Pancreas (tissue), 10 donors: ENCODE results near the gene NDUFB7. TPM values are rescaled to one million over a fixed set of nuclear protein-coding genes. Genes with fewer than 3 reads are reported as not detected.
"Not testable (repeated sequence)": the region's sequence is repeated elsewhere in the genome, so short reads cannot be mapped to it uniquely, and the experiment has no call there.

Experiments
- ATAC-seq, 4 donors: fragments of 200-7000 bp; cut with Tn5 transposase; one replicate each; pipeline versions ENCODE4 v1.8.0 to v1.9.1; 2020; ENCODE audit warnings: mild to moderate bottlenecking in 4 of 4, moderate library complexity in 4 of 4
- DNase-seq, 6 donors: peaks; one replicate each; pipeline ENCODE4 v3.0.0-alpha.2; 2020
- FAIRE-seq: peaks from 2 replicates; lab custom pipeline; 2012; peaks lifted over from hg19 to GRCh38; lab: Jason Lieb, UNC
- H3K27ac ChIP-seq, 4 donors: fragments of 200-600 bp; sonication (generic); 1 replicate in 3 of 4; 2 replicates in 1 of 4; pipeline versions ENCODE4 v1.5.0 to v1.8.0; 2020
- H3K27me3 ChIP-seq, 4 donors: fragments of 200-600 bp; one replicate each; pipeline ENCODE4 v1.8.0; 2021
- H3K36me3 ChIP-seq, 3 donors: fragments of 200-600 bp; sonication (generic) in 1 of 3; one replicate each; pipeline versions ENCODE4 v1.5.0 to v1.8.0; 2020 to 2021
- H3K4me1 ChIP-seq, 3 donors: fragments of 200-600 bp; one replicate each; pipeline ENCODE4 v1.8.0; 2021
- H3K4me3 ChIP-seq, 4 donors: fragments of 200-600 bp; sonication (generic) in 2 of 4; one replicate each; pipeline versions ENCODE4 v1.5.0 to v1.8.0; 2020 to 2021
- H3K9me3 ChIP-seq, 4 donors: fragments of 200-600 bp; one replicate each; pipeline ENCODE4 v1.8.0; 2021
- CTCF ChIP-seq, 4 donors: fragments of 200-600 bp; sonication (generic) in 3 of 4; IDR thresholded peaks; one replicate each; pipeline versions ENCODE4 v1.5.0 to v1.8.0; 2021; ENCODE audit warnings: antibody characterized with exemption in 4 of 4
- WGBS, 2 donors: extraction: QIAGEN DNeasy Blood & Tissue Kit; methylation state at CpG; one replicate each; pipeline ENCODE4 v1.1.7; 2013; 5-methylcytosine and 5-hydroxymethylcytosine counted together
- intact Hi-C, 3 donors: fragments of 100-400 bp; cut with DNase I; formaldehyde crosslinking; loops; one replicate each; pipeline versions ENCODE4 v1.11.1 to v1.14.2; 2022
- polyA plus RNA-seq, 2 donors: library from polyadenylated mRNA; stranded (reverse); fragments of 200-250 nt; gene quantifications; one replicate each; pipeline ENCODE4 v1.2.3, GENCODE V29; 2013
- total RNA-seq, 6 donors: library from RNA; stranded (reverse); fragmentation: NEBNext Ultra II Directional in 4 of 6; extraction: Animal tissue kit (Norgen Biotek cat#: 25700) in 4 of 6; gene quantifications; one replicate each; pipeline versions ENCODE4 v1.2.1 to v1.2.4, GENCODE V29; 2021 to 2023
- donor health status: healthy with polysubstance abuse.
- donor health status: DM: no; HTN: no; CAD: no; lungs with moderate emphysema.
- donor health status: DM: no; HTN: no; CAD: no.
- donor health status: control.
- donor health status: control.
- donor health status: Bipolar disorder and iron deficiency.
- donor health status: DM: yes; HTN: yes; CAD: no.
- donor health status: DM: no; HTN: no; CAD: no.
- donor health status: DM: no; HTN: no; CAD: no.
- donor health status: DM: yes; HTN: yes; CAD: no.

The NDUFB7 gene
- total and polyA plus RNA-seq, 8 donors: 62.5 to 270 (median 77.0) TPM

GRCh38 chr19:14599548-14600147, 27.8 kb upstream of the NDUFB7 start:
- Histone ChIP-seq H3K4me3 (no peak overlapping the region), H3K27ac (no peak overlapping the region), H3K9me3 (no peaks in the 10 kb centered on the region), H3K4me1 (no peaks in the 10 kb centered on the region), H3K36me3 (no peaks in the 10 kb centered on the region), H3K27me3 (no peaks in the 10 kb centered on the region)
- intact Hi-C loops: no loop called here
- 67 to 75% methylated on average over 8 of the region's 8 CpGs for WGBS, 2 donors
- no peak for DNase-seq
- no peak for ATAC-seq
- FAIRE-seq: no peak
- no peak for TF ChIP-seq CTCF (IDR thresholded peaks at IDR 0.05)

- 63 to 78% methylated on average over 3 of the region's 3 CpGs for WGBS, 2 donors
- FAIRE-seq: no peak
These were observed 23.7 kb upstream of the NDUFB7 start for GRCh38 chr19:14595558-14595957.

GRCh38 chr19:14589433-14589832, 17.6 kb upstream of the NDUFB7 start:
- H3K36me3 ChIP-seq, H3K27me3 ChIP-seq, FAIRE-seq, ATAC-seq, H3K4me3 ChIP-seq, DNase-seq, H3K9me3 ChIP-seq, H3K4me1 ChIP-seq, intact Hi-C loops, H3K27ac ChIP-seq: not testable (repeated sequence)
- 45 to 48% methylated on average over 4 of the region's 4 CpGs for WGBS, 2 donors

More at GRCh38 chr19:14595558-14595957, 23.7 kb upstream of the NDUFB7 start:
- intact Hi-C loops: no loop called here
- no peak overlapping the region for H3K27ac ChIP-seq
- H3K4me3 ChIP-seq: no peak overlapping the region
- no peak for TF ChIP-seq CTCF (IDR thresholded peaks at IDR 0.05)
- ATAC-seq: no peak
- no peaks in the 10 kb centered on the region for H3K4me1 ChIP-seq
- H3K9me3 ChIP-seq: no peaks in the 10 kb centered on the region
- no peak for DNase-seq
- no peaks in the 10 kb centered on the region for H3K27me3 ChIP-seq
- H3K36me3 ChIP-seq: no peaks in the 10 kb centered on the region

- intact Hi-C loops, DNase-seq, H3K36me3 ChIP-seq, H3K4me1 ChIP-seq, ATAC-seq, FAIRE-seq, H3K27me3 ChIP-seq, H3K9me3 ChIP-seq, H3K4me3 ChIP-seq, H3K27ac ChIP-seq: not testable (repeated sequence)
- WGBS, 2 donors: 42 to 60% methylated on average over 3 of the region's 3 CpGs
These were observed 13.3 kb upstream of the NDUFB7 start for GRCh38 chr19:14585187-14585586.

GRCh38 chr19:14584372-14584771, 12.5 kb upstream of the NDUFB7 start:
- FAIRE-seq, H3K9me3 ChIP-seq, H3K4me3 ChIP-seq, intact Hi-C loops, H3K27me3 ChIP-seq, DNase-seq, H3K4me1 ChIP-seq, ATAC-seq, H3K36me3 ChIP-seq, H3K27ac ChIP-seq: not testable (repeated sequence)
- WGBS, 2 donors: 67 to 80% methylated on average over 4 of the region's 5 CpGs

GRCh38 chr19:14582894-14583340, 11.1 kb upstream of the NDUFB7 start, which contains the start of gene CLEC17A:
CLEC17A (plus strand) TSS chr19:14583084; CDS start chr19:14583161, 77 bp downstream.
- intact Hi-C loops: no loop called here
- H3K36me3 ChIP-seq: no peaks in the 10 kb centered on the region
- H3K4me1 ChIP-seq: no peaks in the 10 kb centered on the region
- no peak within 1 kb of the TSS for H3K4me3 ChIP-seq
- WGBS, 2 donors: 42 to 50% methylated on average over 6 of the region's 6 CpGs
- TF ChIP-seq CTCF (IDR thresholded peaks at IDR 0.05): no peak
- DNase-seq (no peak), ATAC-seq (no peak), FAIRE-seq (no peak)
- H3K9me3 ChIP-seq: no peaks in the 10 kb centered on the region
- no peak within 1 kb of the TSS for H3K27ac ChIP-seq
- H3K27me3 ChIP-seq: no peaks in the 10 kb centered on the region
